Activated CD4-positive, alpha-beta T cell treated with anti-CD3 and anti-CD28 coated beads, Interleukin-2, amount 10 ng/mL, durations not matched to agents 7 days and 5 days (primary cell): ENCODE results near the gene B4GALT2. TPM values are rescaled to one million over a fixed set of nuclear protein-coding genes. Genes with fewer than 3 reads are reported as not detected.

Experiments used
- CTCF ChIA-PET: fragments of 350-600 bp; sonication (Branson Sonifier 250); formaldehyde crosslinking; loops from one replicate; lab custom pipeline; 2021; ENCODE audit warnings: antibody characterized with exemption; lab: Charles Lee
- POLR2A ChIA-PET: fragments of 350-600 bp; sonication (Branson Sonifier 250); formaldehyde crosslinking; loops from one replicate; lab custom pipeline; 2021; ENCODE audit warnings: antibody characterized with exemption; lab: Charles Lee
- DNase-seq: peaks from one replicate; pipeline ENCODE4 v3.0.0-alpha.2; 2020
- H3K27ac Mint-ChIP-seq: one replicate; pipeline ENCODE4 v1.8.0; 2021; ENCODE audit warnings: mild to moderate bottlenecking, moderate library complexity, mixed read lengths
- H3K27me3 Mint-ChIP-seq: one replicate; pipeline ENCODE4 v1.8.0; 2021; ENCODE audit warnings: mixed read lengths
- H3K36me3 Mint-ChIP-seq: one replicate; pipeline ENCODE4 v1.8.0; 2021; ENCODE audit warnings: low read depth, mixed read lengths
- H3K4me1 Mint-ChIP-seq: one replicate; pipeline ENCODE4 v1.8.0; 2021; ENCODE audit warnings: mixed read lengths
- H3K4me3 Mint-ChIP-seq: one replicate; pipeline ENCODE4 v1.8.0; 2021; ENCODE audit warnings: mild to moderate bottlenecking, moderate library complexity, mixed read lengths
- H3K9me3 Mint-ChIP-seq: one replicate; pipeline ENCODE4 v1.8.0; 2021; ENCODE audit warnings: mixed read lengths
- total RNA-seq, 2 experiments: library from RNA; stranded (reverse); gene quantifications; one replicate each; pipeline ENCODE4 v1.2.3, GENCODE V29; 2021

B4GALT2 gene
- total RNA-seq, 2 experiments from 2014 or later = 8.0 to 9.3 TPM

DNA sequence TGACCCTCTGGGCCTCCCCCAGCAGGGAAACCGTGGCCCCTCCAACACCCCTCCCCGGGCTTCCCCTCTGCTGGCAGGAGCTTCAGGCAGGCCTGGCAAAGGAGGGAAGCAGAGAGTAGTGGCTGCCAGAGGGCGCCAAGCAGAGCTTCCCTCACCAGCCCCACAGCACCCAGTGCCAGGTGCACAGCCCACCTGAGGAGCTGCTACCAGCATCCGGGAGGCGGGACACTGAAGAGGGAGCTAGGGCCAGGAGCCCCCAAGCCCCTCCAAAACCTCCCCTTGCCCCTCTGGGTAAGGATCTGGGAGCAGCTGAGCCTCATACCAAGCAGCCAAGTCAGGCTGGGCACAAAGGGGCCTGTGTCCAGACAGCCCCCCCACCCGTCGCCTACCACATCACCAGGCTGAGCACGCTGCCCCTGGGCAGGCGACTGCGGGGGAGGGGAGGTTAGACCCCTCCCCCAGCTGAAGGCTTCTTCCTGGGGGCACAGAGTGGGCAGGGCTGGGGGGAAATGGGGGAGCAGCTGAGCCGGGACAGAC, 32.0 kb downstream of the B4GALT2 start:
- Mint-ChIP-seq H3K4me1 (peaks cover 13% of the 10 kb centered on the region), H3K36me3 (no peaks in the 10 kb centered on the region), H3K9me3 (no peaks in the 10 kb centered on the region), H3K27ac (no peak overlapping the region), H3K27me3 (no peaks in the 10 kb centered on the region), H3K4me3 (no peak overlapping the region)
- ChIA-PET CTCF (interaction anchor here (1.1 to 1.5 kb wide), 2 partner anchors 12 to 35 kb away, joined by 3 to 5 read pairs; no protein-coding TSS in a partner anchor), POLR2A (no interaction called here)
- DNase-seq = no peak

DNA sequence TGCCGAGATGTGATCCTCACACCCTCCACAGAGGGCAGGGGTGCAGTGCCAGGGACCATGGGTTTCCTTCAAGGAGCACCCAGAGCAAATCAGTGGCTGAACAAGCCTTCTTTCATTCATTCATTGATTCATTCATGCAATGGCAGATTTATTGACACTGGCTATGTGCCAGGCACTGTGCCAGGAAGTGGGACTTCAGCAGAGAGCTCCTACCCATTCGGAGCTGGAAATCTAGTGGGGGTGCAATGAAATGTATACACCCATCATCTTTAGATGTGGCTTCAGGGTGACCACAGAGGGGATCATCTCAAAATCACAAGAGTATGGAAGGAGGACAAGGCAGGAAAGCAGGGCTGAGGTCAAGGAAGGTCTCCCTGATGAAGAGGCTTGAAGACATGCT, 33.4 kb downstream of the B4GALT2 start:
- Mint-ChIP-seq H3K9me3 (no peaks in the 10 kb centered on the region), H3K4me1 (peaks cover 13% of the 10 kb centered on the region), H3K4me3 (no peak overlapping the region), H3K27me3 (no peaks in the 10 kb centered on the region), H3K36me3 (no peaks in the 10 kb centered on the region), H3K27ac (no peak overlapping the region)
- POLR2A ChIA-PET = interaction anchor here (0.6 kb wide), 1 partner anchor 294 kb away, joined by 4 read pairs; no protein-coding TSS in a partner anchor
- DNase-seq = no peak
- CTCF ChIA-PET = interaction anchor here (0.6 to 1.1 kb wide), 2 partner anchors 36 to 60 kb away, joined by 3 read pairs; no protein-coding TSS in a partner anchor

DNA sequence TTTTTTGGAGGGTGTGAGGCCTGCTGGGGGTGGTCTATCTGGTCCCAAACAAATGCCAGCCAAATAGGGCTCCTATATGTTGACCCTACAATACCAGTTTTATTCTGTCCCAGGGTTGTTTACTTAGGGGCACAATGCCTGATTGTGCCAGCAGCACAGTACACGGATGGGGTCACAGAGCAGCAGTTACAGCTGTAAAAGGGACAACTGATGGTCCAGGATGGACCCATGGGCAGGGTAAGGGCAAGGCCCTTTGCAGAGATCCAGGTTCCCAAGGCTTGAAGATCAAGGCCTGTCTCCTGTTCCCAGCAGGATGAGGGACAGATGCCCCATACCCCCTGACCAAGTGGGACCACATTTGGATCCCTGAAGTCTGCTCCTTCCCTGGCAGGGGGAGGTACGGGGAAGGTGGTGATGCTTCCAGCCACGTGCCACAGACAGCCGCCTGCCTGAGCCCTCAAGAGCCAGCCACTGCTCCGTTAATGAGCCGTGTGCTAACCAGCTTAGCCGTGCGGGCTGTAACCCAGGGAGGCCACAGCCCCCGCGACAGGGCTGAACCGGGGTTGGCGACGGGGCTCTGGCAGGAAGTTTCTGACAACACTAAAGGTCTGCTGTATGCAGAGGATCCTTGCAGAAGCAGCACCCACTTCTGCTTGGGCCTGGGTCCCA, 34.1 kb downstream of the B4GALT2 start:
- no peaks in the 10 kb centered on the region for H3K27me3 Mint-ChIP-seq
- POLR2A ChIA-PET = no interaction called here
- DNase-seq = no peak

DNA sequence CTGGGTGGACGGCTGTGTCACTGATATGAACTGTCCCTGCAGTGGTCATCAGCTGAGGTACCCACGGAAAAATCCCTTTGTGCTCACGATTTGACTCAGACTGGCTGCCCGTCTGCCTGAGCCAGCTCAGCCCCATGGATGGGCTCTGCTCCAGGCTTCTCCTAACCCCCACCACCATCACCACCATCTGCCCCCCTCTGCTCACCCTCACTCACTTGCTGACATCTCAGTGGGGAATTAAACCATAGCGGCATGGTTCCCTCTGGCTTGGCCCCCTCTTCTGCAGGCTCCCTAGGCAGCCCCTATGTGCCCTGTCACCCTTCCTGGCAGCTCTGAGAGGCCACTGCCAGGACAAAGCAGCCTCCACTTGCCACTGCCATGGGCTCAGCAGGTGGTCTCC, 34.9 kb downstream of the B4GALT2 start:
- no peak overlapping the region for H3K4me3 Mint-ChIP-seq
- POLR2A ChIA-PET = no interaction called here
- no peaks in the 10 kb centered on the region for H3K36me3 Mint-ChIP-seq
- peaks cover 13% of the 10 kb centered on the region for H3K4me1 Mint-ChIP-seq
- no peak for DNase-seq
- no peaks in the 10 kb centered on the region for H3K9me3 Mint-ChIP-seq
- H3K27me3 Mint-ChIP-seq = no peaks in the 10 kb centered on the region
- H3K27ac Mint-ChIP-seq = no peak overlapping the region
- CTCF ChIA-PET = interaction anchor here (0.6 to 2.0 kb wide), 4 partner anchors 7 to 80 kb away, joined by 3 to 6 read pairs (median 6); no protein-coding TSS in a partner anchor

More for the DNA sequence above, 34.1 kb downstream of the B4GALT2 start:
- CTCF ChIA-PET = interaction anchor here (0.6 to 2.0 kb wide), 3 partner anchors 17 to 79 kb away, joined by 3 to 6 read pairs (median 5); no protein-coding TSS in a partner anchor
- Mint-ChIP-seq H3K27ac (no peak overlapping the region), H3K4me3 (no peak overlapping the region), H3K36me3 (no peaks in the 10 kb centered on the region), H3K4me1 (peaks cover 13% of the 10 kb centered on the region), H3K9me3 (no peaks in the 10 kb centered on the region)

DNA sequence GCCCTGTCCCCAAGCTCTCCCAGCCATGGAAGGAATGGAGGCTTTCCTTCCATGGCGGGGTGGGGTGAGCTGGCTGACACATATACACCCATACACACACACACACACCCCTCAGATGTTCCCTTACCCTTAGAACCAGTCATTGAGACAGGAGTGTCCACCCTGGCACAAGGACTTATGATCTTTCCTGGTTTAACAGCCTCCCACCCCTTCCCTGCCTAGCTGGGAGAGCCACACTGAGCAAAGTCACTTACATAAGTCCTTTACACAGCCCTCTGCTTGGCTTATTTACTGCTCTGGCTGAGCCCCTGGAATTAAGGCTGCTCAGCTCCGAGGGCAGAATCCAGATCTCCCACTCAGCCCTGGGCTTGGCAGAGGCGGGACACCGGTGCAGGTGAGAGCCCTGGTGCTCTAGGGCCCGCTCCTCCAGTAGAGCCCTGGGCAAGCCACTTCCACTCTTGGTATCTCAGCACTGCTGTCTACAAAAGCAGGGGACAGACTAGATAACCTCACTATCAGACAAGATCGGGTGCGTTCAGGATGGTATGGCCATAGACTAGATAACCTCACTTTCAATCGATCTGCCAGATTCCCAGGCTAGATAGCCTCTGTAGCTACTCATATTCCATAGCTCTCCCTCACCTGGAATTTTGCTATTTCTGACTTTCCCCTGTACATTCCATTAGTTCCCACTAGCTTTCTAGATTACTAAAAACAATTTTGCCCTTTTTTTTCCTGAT, 35.5 kb downstream of the B4GALT2 start:
- Mint-ChIP-seq H3K27me3 (no peaks in the 10 kb centered on the region), H3K4me1 (peaks cover 13% of the 10 kb centered on the region), H3K9me3 (no peaks in the 10 kb centered on the region), H3K36me3 (no peaks in the 10 kb centered on the region), H3K27ac (no peak overlapping the region), H3K4me3 (no peak overlapping the region)
- CTCF ChIA-PET = interaction anchor here (1.0 to 2.0 kb wide), 4 partner anchors 8 to 80 kb away, joined by 3 to 6 read pairs (median 4); no protein-coding TSS in a partner anchor
- no peak for DNase-seq
- POLR2A ChIA-PET = no interaction called here

DNA sequence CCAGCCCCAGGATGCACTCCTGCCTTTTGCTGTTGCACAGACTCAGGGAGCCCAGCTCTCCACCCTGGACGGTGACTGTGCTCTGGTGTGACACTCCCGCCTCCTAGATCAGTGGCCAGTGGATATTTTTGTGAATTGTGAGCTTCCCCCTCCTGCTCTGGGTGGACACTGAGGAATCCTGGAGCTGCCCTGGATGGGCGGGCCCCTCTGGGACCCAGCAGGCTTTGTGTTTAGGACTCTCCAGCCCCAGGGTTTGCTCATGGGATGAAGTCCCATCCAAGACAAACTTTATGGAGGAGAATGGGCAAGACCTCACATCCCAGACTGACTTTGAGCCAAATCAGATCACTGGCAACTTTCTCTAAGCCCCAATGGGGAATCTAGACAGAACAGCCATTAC, 36.2 kb downstream of the B4GALT2 start:
- Mint-ChIP-seq H3K36me3 (no peaks in the 10 kb centered on the region), H3K27ac (no peak overlapping the region), H3K4me1 (peaks cover 13% of the 10 kb centered on the region), H3K4me3 (no peak overlapping the region), H3K27me3 (no peaks in the 10 kb centered on the region), H3K9me3 (no peaks in the 10 kb centered on the region)
- DNase-seq = no peak
- ChIA-PET POLR2A (no interaction called here), CTCF (interaction anchor here (1.0 to 2.0 kb wide), 4 partner anchors 9 to 81 kb away, joined by 3 to 6 read pairs (median 4); no protein-coding TSS in a partner anchor)

DNA sequence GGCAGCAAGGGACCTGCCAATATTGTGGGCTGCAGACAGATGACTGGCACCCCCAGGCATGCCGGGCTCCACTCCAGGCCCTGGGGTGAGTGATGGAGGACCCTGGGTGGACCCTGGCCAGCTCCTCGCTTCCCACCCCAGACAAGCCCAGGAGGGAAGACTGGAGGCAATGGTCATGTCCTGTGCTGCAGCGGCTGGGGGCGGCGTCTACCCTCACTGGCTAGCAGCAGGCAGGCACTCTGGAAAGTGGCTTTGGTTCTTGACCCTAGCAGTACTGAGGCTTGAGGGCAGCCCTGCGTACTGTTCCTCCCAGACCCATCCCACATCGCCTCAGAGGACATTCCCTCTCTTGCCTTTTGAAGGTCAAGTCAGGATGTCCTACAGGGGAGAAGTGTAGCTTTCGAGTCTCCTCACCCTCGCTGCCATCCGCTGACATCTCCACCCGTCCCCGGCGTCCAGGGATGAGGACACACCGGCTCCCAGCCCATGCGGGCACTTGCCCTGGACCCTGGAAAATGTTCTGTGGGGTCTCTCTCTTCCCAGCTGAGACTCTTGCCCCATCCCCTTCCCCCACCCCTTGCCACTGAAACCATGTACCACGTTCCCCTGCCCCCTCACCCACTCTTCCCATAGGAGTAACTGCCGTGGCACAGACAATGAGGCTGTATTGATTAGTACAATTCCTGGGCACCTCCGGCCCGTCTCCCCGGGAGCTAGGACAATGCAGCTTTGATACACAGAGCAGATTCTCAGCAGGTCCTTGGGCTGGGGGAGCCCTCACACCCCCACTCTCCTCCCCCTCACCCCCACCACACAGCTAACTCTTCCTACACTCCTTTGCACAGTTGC, 37.3 kb downstream of the B4GALT2 start:
- no peak for DNase-seq
- H3K4me1 Mint-ChIP-seq = peaks cover 13% of the 10 kb centered on the region
- no peaks in the 10 kb centered on the region for H3K9me3 Mint-ChIP-seq
- no peaks in the 10 kb centered on the region for H3K36me3 Mint-ChIP-seq
- H3K27ac Mint-ChIP-seq = no peak overlapping the region
- no peak overlapping the region for H3K4me3 Mint-ChIP-seq
- H3K27me3 Mint-ChIP-seq = no peaks in the 10 kb centered on the region
- ChIA-PET CTCF (interaction anchor here (1.4 kb wide), 1 partner anchor 11 kb away, joined by 6 read pairs; no protein-coding TSS in a partner anchor), POLR2A (interaction anchor here (0.7 kb wide), 1 partner anchor 650 kb away, joined by 4 read pairs; no protein-coding TSS in a partner anchor)

DNA sequence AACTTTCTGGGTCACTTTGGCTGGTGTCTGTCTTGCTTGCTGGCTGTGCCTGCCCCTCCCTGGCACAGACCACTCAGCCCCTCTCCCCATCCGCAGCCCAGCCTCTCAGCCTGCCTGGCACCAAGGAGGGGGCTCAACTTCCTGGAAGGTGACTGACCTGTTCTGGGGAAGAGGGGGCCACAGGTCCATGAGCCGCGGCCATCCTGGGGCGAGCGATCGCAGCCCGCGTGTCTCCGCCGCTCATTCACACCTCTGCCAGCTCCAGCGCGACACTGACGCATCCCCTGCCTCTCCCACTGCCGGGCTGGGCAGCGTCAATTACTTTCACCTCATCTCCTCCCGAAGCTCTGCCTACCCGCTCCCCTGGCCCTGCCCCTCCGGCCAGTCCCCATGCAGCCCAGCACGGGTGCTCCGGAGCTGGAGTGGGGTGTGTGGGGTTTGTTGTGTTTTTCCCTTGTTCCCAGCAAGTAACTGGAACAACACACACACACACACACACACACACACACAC, 37.9 kb downstream of the B4GALT2 start:
- CTCF ChIA-PET = interaction anchor here (1.4 kb wide), 1 partner anchor 10 kb away, joined by 6 read pairs; no protein-coding TSS in a partner anchor
- no peaks in the 10 kb centered on the region for H3K27me3 Mint-ChIP-seq
- H3K4me3 Mint-ChIP-seq = no peak overlapping the region
- peaks cover 13% of the 10 kb centered on the region for H3K4me1 Mint-ChIP-seq
- no peak overlapping the region for H3K27ac Mint-ChIP-seq
- no peak for DNase-seq
- no peaks in the 10 kb centered on the region for H3K9me3 Mint-ChIP-seq
- POLR2A ChIA-PET = interaction anchor here (0.7 kb wide), 1 partner anchor 650 kb away, joined by 4 read pairs; no protein-coding TSS in a partner anchor
- no peaks in the 10 kb centered on the region for H3K36me3 Mint-ChIP-seq

DNA sequence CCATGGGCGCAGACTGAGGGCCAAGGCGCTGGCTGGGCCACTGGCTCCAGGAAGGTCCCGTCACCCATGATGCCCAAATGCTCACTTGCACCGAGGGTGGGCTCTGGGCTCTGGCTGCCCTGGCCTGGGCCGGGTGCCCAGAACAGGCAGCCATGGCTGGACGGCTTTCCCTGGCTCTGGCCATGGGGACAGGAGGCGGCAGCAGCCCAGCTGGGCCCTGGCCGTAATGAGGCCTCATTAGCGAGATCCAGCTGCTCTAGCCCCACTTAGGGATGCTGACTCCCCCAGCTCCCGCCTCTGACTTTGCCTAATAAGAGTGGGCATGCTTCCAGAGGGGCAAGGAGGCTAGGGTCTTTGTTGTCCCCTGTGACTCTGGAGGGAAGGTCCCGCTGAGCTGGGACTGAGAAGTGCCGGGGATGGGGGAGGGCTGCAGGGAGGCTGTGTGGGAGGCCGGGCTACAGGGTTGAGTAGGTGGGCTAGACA, 40.5 kb downstream of the B4GALT2 start:
- no peak overlapping the region for H3K4me3 Mint-ChIP-seq
- ChIA-PET POLR2A (no interaction called here), CTCF (interaction anchor here (0.5 kb wide), 1 partner anchor 142 kb away, joined by 3 read pairs; no protein-coding TSS in a partner anchor)
- H3K27ac Mint-ChIP-seq = no peak overlapping the region
- no peaks in the 10 kb centered on the region for H3K27me3 Mint-ChIP-seq
- no peaks in the 10 kb centered on the region for H3K36me3 Mint-ChIP-seq
- DNase-seq = no peak
- H3K4me1 Mint-ChIP-seq = no peaks in the 10 kb centered on the region
- H3K9me3 Mint-ChIP-seq = no peaks in the 10 kb centered on the region

DNA sequence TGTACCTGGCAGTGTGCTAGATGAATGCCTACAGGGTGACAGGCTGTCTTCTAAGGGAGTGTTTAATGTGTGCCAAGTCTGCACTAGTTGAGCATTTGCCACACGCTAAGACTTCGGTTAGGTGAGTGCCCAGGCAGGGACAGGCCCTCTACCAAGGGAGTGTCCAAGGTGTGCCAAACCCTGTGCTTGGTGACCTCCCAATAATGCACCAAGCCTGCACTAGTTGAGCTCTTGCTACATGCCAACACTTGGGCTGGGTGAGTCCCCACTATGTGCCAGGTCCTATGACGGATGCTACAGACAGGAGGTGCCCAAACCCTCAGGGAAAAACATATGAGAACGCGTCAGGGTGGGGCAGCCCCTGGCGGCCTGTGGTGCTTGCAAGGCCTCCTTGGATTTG, 41.5 kb downstream of the B4GALT2 start:
- ChIA-PET CTCF (interaction anchor here (2.2 kb wide), 1 partner anchor 14 kb away, joined by 15 read pairs; no protein-coding TSS in a partner anchor), POLR2A (no interaction called here)
- Mint-ChIP-seq H3K4me3 (no peak overlapping the region), H3K27me3 (no peaks in the 10 kb centered on the region), H3K27ac (no peak overlapping the region), H3K36me3 (no peaks in the 10 kb centered on the region), H3K4me1 (no peaks in the 10 kb centered on the region), H3K9me3 (no peaks in the 10 kb centered on the region)
- DNase-seq = no peak

DNA sequence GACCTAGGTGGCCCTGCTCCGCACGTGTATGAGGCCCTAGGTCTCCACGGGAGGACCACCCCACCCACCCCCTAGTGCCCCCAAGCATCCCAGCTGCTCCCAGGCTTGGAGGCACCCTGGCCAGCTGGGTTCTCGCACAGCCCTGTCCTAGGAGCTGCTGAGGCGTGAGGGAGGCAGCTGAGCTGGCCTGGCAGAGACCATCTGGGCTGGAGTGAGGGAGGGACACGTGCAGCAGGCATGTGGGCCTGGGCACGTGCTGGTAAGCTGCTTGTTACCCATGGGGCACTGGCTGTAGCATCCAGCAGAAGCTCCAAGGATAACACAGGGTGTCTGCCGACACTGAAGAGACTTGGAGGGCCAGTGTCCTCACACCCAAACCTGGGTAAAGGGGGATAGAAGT, 42.1 kb downstream of the B4GALT2 start:
- Mint-ChIP-seq H3K4me1 (no peaks in the 10 kb centered on the region), H3K27ac (no peak overlapping the region), H3K4me3 (no peak overlapping the region), H3K36me3 (no peaks in the 10 kb centered on the region), H3K9me3 (no peaks in the 10 kb centered on the region), H3K27me3 (no peaks in the 10 kb centered on the region)
- ChIA-PET POLR2A (no interaction called here), CTCF (interaction anchor here (2.2 kb wide), 1 partner anchor 15 kb away, joined by 15 read pairs; no protein-coding TSS in a partner anchor)
- no peak for DNase-seq
